GM21576 (cell line): ENCODE results near the gene EXOC8.
"Not testable (repeated sequence)": the region's sequence is repeated elsewhere in the genome, so short reads cannot be mapped to it uniquely, and the experiment has no call there.

Experiments
- ATAC-seq: cut with Tn5 transposase; IDR thresholded peaks from one replicate; pipeline ENCODE4 v1.9.1; 2021; ENCODE audit warnings: mild to moderate bottlenecking, moderate library complexity; ENCODE audit not compliant: unreplicated experiment

Gene EXOC8

DNA sequence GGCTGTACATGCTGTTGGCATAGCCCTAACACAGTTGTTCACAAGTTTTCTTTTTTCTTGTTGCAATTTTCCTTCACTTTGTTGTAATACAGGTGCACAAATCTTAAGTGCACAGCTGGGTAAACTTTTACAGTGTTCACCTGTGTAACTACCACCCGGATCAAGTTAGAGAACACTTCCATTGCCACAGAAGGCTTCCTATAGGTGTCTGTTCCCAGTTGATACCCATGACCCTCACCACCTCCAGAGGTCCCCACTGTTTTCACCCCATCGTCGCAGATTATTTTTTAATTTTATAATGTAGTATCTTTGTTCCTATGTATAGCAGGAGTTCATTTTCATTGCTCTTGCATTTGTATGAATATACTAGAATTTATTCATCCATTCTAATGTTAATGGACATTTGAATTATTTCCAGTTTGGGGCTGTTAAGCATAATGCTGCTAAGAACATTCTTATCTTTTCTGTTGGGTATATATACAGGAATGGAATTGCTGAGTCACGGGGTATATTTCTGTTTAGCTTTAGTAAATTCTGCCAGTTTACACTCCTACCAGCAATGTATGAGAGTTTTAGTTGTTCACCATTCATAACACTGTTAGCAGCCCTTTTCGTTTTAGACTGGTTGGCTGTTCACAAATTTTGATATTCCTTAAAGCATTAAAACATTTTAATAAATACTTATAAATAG lies 16.8 kb upstream of the EXOC8 start:
- ATAC-seq: no peak

- no peak for ATAC-seq
These were observed 15.4 kb upstream of the EXOC8 start for GRCh38 chr1:231353086-231353485.

DNA sequence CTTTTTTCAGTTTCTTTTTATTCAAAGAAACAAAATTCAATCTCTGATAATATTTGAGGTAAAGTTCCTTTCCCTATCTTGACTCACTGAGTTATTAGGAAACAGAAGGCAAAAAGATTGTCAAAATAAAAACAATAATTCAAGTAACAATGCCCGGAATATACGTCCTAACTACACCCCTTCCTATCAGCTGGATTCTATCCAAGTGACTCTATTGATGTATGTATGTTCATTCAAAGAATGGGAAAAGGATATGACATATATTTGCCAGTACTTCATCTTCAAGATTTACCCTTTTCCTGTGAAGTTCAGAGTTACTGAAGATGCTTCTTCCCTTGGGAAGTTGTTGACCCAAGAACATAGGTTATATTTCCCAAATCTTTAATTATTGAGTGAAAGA lies 14.2 kb upstream of the EXOC8 start:
- no peak for ATAC-seq

DNA sequence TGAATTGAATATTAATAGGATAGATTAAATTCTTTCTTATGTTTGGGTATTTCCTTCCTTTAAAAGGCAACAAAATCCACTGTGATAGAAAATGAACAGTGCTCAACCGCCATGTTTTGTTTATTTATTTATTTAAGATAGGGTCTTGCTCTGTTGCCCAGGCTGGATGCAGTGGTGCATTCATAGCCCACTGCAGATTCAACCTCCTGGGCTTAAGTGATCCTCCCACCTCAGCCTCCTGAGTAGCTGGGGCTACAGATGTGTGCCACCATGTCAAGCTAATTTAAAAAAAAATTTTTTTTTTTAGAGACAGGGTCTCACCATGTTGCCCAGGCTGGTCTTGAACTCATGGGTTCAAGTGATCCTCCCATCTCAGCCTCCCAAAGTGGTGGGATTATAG lies 11.2 kb upstream of the EXOC8 start:
- ATAC-seq: not testable (repeated sequence)

DNA sequence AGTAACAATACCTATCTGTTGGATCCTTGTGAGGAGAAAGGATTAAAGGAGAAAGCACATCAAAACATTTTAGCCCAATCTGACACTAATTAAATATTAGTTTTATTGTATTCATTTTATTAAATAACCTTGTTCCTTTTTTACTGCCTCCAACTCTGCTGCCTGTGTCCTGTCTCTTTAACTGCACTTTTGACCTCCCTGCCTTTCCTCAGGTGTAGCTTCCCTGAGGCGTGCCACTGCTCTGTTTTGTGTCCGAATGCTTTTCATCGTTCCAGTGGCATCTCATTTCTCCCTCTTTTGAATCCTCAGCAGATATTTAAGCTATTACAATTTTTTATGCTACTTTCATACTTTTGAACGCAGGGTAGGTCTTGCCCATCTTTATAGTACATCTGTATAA lies 10.8 kb upstream of the EXOC8 start:
- no peak for ATAC-seq

- ATAC-seq: no peak
These were observed 10.3 kb upstream of the EXOC8 start for GRCh38 chr1:231347961-231348360.

GRCh38 chr1:231340328-231341013 lies 2.8 kb upstream of the EXOC8 start:
- no peak for ATAC-seq

DNA sequence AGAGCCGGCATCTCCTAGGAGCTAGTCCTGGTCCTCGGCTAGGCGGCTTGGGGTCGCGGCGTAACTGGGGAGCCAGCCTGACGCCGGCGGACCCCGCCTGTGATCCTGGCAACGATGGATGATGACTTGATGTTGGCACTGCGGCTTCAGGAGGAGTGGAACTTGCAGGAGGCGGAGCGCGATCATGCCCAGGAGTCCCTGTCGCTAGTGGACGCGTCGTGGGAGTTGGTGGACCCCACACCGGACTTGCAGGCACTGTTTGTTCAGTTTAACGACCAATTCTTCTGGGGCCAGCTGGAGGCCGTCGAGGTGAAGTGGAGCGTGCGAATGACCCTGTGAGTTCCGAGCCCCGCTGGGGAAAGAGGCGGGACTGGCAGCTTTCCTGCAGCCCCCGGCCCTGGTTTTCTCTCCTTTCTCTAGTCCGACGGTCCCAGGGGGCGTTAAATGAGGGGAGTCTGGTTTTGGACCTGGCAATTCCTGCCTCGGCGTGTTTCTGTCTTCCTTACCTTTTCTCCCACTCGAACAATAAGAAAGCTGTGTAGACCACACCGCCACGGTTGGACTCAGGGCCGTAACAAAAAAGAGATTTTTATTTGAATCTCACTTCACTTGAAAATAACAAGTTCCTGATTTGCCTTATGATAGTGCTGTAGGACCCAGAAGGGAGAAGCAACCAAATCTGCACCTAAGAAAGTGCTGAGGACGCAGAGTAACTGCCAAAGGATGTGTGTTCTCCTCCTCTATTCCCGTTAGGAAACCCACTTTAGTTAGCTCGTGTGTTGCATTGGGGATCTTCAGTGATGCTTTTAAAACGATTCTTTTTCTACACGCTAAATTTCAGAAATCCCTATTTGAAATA lies 847 bp upstream of the EXOC8 start, which contains the start of gene SPRTN:
TSS of gene SPRTN (plus strand) at position 24 of the 859 bp plus-strand sequence. CDS start at position 115, 91 bp downstream.
- peak; percentile 4 for ATAC-seq

DNA sequence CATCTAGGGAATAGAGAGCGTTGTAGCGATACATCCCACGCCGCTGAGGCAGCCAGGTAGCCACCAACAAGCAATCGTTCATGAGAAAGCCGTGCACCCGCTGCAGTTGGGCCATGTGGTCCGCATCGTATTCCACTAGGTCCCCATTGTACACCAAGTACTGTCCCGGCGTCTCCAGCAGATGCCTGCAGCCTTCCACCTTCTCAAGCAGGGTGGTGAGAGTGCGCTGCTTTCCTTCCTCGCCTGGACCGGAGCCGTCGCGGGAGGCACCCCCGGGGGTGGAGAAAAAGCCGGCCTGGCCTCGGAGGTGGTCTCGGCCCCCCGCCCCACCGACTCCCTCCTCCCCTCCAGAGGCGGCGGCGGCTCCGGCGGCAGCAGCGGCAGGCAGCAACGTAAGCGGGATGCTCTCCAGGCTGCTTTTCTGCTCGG lies 595 bp downstream of the EXOC8 start:
- ATAC-seq: peak; percentile 6

- ATAC-seq: no peak
These were observed 1.7 kb downstream of the EXOC8 start for GRCh38 chr1:231335663-231336602.

- no peak for ATAC-seq
These were observed 2.7 kb downstream of the EXOC8 start for GRCh38 chr1:231334952-231335351.

GRCh38 chr1:231334079-231334666 lies 3.5 kb downstream of the EXOC8 start:
- ATAC-seq: peak; percentile 26

DNA sequence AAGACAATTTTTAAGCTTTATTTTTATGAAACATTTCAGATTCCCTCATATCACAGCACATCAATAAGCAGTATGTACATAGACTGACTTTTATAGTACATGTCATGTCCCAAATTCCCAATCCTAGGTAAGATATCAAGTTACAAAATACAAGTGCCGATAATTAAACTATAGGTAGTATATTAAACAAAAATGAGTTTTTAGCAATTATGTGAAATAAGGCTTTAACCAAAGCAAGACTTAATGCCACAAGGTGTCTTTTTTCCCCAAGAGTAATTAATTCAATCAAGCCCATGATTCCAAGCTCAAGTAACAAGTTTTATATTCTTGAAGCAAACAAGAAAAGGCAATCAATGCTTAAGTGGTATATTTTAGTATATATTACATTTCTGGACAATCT lies 4.9 kb downstream of the EXOC8 start:
- no peak for ATAC-seq

DNA sequence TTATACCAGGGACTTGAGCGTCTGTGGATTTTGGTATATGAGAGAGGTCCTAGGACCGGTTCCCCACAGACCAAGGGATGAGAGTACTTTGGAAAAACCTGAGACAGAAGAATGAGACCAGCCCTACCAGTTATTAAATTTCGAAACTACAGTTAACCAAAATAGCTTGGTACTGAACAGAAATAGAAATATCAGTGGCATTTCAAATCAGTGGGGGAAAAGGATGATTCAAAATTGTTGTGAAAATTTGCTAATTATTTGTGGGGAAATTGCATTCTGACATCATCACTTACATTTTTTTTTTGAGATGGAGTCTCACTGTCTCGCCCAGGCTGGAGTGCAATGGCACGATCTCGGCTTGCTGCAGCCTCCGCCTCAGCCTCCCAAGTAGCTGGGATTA lies 8.2 kb downstream of the EXOC8 start:
- ATAC-seq: no peak

DNA sequence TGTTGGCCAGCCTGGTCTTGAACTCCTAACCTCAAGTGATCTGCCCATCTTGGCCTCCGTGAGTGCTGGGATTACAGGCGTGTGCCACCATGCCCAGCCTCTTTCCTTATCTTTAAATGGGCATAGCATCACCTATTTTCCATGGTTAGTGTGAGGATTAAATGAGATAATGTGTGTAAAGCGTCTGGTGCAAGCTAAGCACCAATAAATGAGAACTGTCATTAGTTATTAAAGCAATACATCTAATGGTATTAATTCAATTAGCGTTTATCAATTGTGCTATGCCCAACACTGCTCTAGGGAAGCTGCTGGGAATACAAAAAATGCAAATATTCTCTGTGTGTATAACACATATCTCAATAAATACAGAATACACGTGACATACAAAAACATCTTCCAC lies 10.0 kb downstream of the EXOC8 start:
- ATAC-seq: no peak

- ATAC-seq: no peak
These were observed 11.4 kb downstream of the EXOC8 start for GRCh38 chr1:231326248-231326647.

GRCh38 chr1:231324660-231325059 lies 13.0 kb downstream of the EXOC8 start:
- ATAC-seq: no peak

- no peak for ATAC-seq
These were observed 14.6 kb downstream of the EXOC8 start for GRCh38 chr1:231322880-231323530.

DNA sequence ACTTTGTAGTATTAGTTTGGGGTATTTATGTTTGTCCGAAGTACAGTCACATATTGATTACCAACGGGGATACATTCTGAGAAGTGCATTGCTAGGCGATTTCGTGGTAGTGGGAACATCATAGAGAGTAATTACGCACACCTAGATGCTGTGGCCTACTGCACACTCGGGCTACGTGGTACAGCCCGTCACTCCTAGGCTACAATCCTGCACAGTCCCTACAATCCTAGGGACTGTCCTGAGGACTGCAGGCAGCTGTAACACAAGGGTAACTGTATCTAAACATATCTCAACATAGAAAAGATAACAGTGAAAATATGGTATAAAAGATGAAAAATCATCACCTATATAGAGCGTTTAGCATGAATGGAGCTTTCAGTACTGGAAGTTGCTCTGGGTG lies 18.6 kb downstream of the EXOC8 start:
- ATAC-seq: no peak

DNA sequence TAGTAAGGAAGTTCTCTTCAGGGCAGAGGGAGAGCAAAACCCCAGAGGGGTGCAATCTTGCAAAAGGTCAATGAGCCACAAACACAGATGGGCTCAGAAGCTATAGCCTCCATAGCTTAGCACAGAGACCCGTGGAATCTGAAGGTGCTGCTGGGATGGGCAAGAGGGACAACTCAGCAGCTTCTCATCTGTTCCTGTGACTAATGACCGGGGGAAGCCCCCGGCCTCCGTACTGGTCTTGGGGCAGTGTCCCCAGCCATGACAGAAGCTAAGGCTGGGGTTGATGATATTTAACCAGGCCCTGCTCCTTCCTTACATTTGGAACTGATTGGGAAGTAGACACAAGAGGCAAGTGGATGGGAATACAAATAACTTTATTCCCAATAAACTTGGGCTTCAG lies 19.1 kb downstream of the EXOC8 start:
- ATAC-seq: no peak
